HG03175 (cell line): ENCODE measurements around the gene MICB.
"Not testable (repeated sequence)": the region's sequence is repeated elsewhere in the genome, so short reads cannot be mapped to it uniquely, and the experiment has no call there.

Experiments used
- ATAC-seq: cut with Tn5 transposase; IDR thresholded peaks from one replicate; pipeline ENCODE4 v1.9.1; 2021; ENCODE audit warnings: mild to moderate bottlenecking, moderate library complexity; ENCODE audit not compliant: unreplicated experiment

Gene MICB

GRCh38 chr6:31498748-31499147 lies 803 bp downstream of the MICB start:
- ATAC-seq: no peak

GRCh38 chr6:31499648-31500047 lies 1.7 kb downstream of the MICB start:
- ATAC-seq: not testable (repeated sequence)

GRCh38 chr6:31502586-31502985 lies 4.6 kb downstream of the MICB start:
- no peak for ATAC-seq

DNA sequence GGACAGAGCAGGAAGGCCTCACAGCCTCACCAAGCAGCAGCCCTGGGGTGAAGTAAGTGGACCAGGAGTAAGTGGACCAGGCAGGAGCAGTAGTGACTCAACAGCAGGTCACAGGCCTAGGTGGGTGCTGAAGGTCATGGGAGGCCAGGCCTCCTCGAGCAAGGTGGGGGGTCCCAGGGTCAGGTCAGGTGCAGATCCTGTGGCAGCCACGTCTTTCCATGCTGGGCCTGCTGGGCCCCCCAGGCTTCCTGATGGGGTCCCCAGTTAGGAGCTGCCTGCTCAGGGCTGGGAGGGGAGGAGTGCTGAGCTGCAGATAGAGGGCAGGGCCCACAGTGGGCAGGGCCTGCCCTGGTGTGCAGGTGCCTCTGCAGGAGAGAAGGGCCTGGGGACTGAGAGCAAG lies 11.1 kb downstream of the MICB start:
- ATAC-seq: not testable (repeated sequence)

DNA sequence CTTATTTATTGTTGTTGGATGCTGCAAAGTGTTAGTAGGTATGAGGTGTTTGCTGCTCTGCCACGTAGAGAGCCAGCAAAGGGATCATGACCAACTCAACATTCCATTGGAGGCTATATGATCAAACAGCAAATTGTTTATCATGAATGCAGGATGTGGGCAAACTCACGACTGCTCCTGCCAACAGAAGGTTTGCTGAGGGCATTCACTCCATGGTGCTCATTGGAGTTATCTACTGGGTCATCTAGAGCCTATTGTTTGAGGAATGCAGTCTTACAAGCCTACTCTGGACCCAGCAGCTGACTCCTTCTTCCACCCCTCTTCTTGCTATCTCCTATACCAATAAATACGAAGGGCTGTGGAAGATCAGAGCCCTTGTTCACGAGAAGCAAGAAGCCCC lies 12.1 kb downstream of the MICB start:
- ATAC-seq: no peak

- no peak for ATAC-seq
Observed at GRCh38 chr6:31513456-31514165, 15.7 kb downstream of the MICB start.

DNA sequence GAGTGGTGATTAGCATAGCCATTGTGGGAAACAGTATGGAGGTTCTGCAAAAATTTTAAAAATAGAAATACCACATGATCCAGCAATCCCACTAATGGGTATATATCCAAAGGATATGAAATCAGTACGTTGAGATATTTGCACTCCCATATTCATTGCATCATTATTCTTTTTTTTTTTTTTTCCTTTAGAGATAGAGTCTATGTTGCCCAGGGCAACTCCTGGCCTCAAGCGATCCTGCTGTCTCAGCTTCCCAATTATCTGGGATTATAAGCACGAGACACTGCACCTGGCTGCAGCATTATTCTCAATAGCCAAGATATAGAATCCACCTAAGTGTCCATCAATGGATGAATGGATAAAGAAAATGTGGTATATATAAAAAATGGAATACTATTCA lies 23.9 kb downstream of the MICB start:
- ATAC-seq: no peak

DNA sequence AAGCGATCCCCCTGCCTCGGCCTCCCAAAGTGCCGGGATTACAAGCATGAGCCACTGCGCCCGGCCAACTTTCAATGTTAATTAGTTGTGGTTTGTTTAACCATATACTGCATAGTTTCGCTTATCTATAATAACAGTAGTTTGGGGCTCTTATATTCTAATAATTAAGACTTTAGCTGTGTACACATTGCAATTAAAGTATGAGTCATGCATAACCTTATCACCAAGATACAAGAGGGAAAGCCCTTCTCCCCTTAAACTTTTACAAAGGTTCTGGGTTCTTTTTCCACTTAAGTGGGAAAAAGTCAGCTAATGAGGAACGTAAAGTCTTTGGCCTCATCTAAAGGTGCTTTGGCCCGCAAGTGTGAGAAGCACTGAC lies 27.6 kb downstream of the MICB start:
- ATAC-seq: no peak

DNA sequence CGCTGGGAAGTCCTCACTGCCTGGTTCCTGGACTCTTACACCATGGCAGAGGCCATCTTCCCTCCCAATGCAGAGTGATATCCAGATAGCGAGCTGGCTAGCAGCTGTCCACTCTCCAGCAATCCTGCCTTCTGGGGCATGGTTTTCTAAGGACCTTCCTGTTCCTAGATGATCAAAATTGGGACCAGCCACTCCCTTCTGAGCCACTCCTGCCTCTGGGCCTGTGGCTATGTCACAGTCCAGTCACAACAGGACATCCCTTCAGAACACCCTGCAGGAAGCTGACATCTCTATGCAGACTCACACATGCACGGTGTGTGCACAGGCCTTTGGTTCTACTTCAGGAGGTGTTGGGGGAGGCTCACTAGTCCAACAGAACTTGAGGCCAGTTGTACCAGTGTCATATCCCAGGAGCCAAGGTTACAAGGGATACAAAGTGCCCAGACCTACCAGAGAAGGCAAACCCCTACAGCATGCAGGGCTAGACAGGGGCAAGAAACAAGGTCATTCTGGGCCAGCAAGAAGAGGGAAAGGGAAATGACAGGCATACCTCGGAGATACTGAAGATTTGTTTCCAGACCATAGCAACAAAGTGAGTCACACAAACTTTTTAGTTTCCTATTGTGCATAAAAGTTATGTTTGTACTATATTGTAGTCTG lies 28.1 kb downstream of the MICB start:
- ATAC-seq: no peak

GRCh38 chr6:31528307-31528777 lies 30.4 kb downstream of the MICB start:
- no peak for ATAC-seq

- ATAC-seq: no peak
Observed at GRCh38 chr6:31528821-31529328, 30.9 kb downstream of the MICB start, which contains the start of gene MCCD1. MCCD1 (plus strand) TSS chr6:31528962; CDS start chr6:31529015, 53 bp downstream.

DNA sequence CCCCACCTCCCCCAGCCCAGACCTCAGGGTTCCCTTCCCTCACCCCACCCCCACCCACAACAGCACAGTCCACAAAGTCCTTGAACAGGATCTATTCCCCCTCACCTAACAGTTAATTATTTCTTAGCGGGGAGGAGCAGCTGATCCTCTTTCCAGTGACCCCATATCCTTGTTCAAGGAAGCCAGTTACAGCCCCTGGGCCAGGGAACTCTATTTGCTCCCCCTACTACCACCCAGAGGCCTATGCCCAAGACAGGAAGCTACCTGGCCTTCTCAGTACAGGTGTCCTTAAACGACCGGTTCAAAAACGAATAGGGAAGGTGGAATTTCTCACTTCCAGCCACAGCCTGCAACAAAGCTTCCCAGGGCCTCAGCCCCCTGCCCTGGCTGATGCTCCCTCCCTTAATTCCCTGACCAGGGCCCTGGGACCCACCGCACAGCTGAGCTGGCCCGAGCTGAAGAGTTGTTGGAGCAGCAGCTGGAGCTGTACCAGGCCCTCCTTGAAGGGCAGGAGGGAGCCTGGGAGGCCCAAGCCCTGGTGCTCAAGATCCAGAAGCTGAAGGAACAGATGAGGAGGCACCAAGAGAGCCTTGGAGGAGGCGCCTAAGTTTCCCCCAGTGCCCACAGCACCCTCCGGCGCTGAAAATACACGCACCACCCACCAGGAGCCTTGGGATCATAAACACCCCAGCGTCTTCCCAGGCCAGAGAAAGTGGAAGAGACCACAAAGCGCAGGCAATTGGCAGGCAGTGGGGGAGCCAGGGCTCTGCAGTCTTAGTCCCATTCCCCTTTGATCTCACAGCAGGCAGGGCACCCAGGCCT lies 31.6 kb downstream of the MICB start:
- ATAC-seq: no peak

GRCh38 chr6:31530659-31531058 lies 32.7 kb downstream of the MICB start:
- no peak for ATAC-seq

GRCh38 chr6:31531162-31531561 lies 33.2 kb downstream of the MICB start:
- ATAC-seq: no peak

DNA sequence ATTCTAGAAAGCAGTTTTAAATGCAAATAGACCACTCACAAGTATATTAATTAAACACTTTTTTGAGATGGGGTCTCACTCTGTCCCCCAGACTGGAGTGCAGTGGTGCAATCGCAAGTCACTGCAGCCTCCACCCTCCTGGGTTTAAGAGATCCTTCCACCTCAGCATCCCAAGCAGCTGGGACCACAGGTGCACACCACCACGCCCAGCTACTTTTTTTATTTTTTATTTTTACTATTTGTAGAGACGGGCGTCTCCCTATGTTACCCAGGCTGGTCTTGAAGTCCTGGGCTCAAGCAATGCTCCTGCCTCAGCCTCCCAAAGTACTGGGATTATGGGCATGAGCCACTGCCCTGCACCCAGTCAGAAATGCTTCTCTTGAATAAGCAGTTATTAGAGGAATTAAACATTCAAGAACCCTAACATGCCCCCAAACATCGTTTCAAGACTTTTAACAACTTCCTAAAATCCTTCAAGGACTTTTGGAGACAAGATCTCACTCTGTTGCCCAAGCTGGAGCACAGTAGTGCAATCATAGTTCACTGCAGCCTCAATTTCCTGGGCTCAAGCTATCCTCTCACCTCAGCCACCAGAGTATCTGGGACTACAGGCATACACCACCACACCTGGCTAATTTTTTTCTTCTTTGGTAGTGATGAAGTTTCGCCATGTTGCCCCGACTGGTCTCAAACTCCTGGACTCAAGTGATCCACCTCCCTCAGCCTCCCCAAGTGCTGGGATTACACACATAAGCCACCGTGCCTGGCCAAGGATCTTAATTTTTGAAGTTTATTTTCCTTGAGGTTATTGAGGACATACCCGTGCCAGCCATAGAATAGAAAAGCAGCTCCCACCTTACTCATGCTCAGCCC lies 34.1 kb downstream of the MICB start:
- ATAC-seq: no peak

DNA sequence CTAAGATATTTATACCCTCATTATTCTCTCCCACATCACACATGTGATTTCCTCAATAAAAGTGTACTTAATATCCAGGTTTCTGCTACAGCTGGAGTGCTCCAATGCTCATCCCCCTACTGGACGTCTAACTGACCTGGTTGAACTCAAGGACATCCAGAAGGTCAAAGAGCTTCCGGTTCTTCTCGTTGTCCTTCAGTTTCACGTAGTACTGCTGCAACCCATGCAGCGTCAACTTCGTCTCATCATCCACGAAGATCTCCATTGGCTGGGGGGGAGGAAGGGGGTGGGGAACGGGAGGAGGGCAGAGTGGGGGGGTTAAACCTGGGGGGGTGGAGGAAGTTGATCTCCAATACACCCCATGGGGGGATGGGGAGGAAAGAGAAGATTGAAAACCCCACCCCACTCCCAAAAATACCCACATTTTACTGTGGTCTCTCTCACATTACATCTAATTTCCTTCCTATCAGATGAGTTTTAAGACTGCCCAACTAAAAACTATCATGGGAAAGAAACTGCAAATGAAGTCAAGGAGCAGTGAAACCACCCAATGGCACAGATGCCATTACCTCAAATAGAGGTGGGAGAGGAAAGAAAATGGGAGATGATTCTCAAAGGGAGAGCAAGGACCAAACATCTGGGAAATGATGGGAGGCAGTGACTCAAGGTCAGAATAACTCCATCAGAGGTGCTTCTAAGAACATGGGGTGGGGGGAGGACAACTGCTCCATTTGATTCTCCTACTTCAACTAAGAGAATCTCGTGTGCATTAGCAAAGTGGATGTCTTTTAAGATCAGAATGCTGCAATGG lies 34.9 kb downstream of the MICB start:
- no peak for ATAC-seq

GRCh38 chr6:31533455-31533841 lies 35.5 kb downstream of the MICB start:
- ATAC-seq: no peak

- ATAC-seq: no peak
Observed at GRCh38 chr6:31534011-31534410, 36.1 kb downstream of the MICB start.

DNA sequence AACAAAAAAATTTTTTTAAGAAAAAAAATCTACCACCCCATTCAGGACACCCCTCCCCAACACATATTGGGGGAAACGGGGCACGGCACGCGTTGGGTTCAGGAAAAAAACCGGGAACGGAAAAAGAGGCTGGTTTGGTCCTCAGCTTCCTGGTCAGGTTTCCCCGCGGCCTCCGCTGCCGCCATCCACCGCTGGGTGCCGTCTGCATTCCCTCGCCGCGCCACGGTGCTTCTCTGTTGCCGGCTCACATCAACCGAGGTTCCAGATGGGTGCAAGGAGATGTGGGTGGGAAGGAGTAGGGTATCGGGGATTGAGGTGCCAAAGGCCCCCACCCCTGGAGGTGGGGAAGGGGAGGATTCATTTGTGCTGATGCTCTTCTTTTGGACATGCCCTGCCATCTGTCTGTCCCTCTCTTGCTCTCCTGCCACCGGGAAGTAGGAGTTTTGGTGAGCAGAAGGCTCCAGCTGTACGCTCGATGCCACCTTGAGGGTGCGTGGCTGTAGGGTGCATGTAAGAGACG lies 36.6 kb downstream of the MICB start:
- ATAC-seq: no peak
